Vagina (tissue), 2 donors: ENCODE results near the gene DHRS4. TPM values are rescaled to one million over a fixed set of nuclear protein-coding genes. Genes with fewer than 3 reads are reported as not detected.

Experiments
- DNase-seq, 2 donors: peaks; one replicate each; pipeline ENCODE4 v3.0.0-alpha.2; 2017; ENCODE audit errors: extremely low spot score in 2 of 2
- H3K27ac ChIP-seq: fragments of 200-600 bp; sonication (generic); one replicate; pipeline ENCODE4 v1.5.1; 2019
- H3K27me3 ChIP-seq: fragments of 200-600 bp; sonication (generic); one replicate; pipeline ENCODE4 v1.5.1; 2019
- H3K36me3 ChIP-seq, 2 donors: fragments of 200-600 bp; sonication (generic); one replicate each; pipeline ENCODE4 v1.5.1; 2017 to 2019
- H3K4me1 ChIP-seq: fragments of 200-600 bp; sonication (generic); one replicate; pipeline ENCODE4 v1.5.1; 2019
- H3K4me3 ChIP-seq, 2 donors: fragments of 200-600 bp; sonication (generic); 1 replicate in 1 of 2; 2 replicates in 1 of 2; pipeline ENCODE4 v1.5.1; 2016 to 2019
- H3K9me3 ChIP-seq: fragments of 200-600 bp; sonication (generic); one replicate; pipeline ENCODE4 v1.5.1; 2019
- POLR2A ChIP-seq, 2 donors: fragments of 450-650 bp; IDR thresholded peaks; one replicate each; pipeline ENCODE4 v1.6.1; 2017; ENCODE audit warnings: antibody characterized with exemption in 2 of 2, mild to moderate bottlenecking in 2 of 2, moderate library complexity in 2 of 2
- POLR2AphosphoS5 ChIP-seq, 2 donors: sonication (generic); formaldehyde crosslinking; IDR thresholded peaks; one replicate each; pipeline ENCODE4 v1.9.0; 2017; ENCODE audit warnings: antibody characterized with exemption in 2 of 2, mild to moderate bottlenecking in 2 of 2, low read depth in 1 of 2; ENCODE audit not compliant: insufficient read depth in 1 of 2
- intact Hi-C: fragments of 100-400 bp; cut with DNase I; formaldehyde crosslinking; loops from one replicate; pipeline ENCODE4 v1.15.1; 2023
- total RNA-seq: library from RNA; depleted of rRNA; stranded (reverse); fragments of >200 nt; gene quantifications from one replicate; pipeline ENCODE4 v1.2.3, GENCODE V29; 2016
- TF ChIP-seq, protein P1 (sequence below), 3 experiments: fragments of 450-650 bp in 2 of 3; fragments of 200-600 bp in 1 of 3; sonication (generic) in 1 of 3; IDR thresholded peaks; one replicate each; pipeline ENCODE4 v1.5.1; 2017 to 2019; ENCODE audit warnings: antibody characterized with exemption in 3 of 3, mild to moderate bottlenecking in 2 of 3, moderate library complexity in 2 of 3

Gene DHRS4
- total RNA-seq, 1 donor from 2014 or later, result 21.4 TPM

DNA sequence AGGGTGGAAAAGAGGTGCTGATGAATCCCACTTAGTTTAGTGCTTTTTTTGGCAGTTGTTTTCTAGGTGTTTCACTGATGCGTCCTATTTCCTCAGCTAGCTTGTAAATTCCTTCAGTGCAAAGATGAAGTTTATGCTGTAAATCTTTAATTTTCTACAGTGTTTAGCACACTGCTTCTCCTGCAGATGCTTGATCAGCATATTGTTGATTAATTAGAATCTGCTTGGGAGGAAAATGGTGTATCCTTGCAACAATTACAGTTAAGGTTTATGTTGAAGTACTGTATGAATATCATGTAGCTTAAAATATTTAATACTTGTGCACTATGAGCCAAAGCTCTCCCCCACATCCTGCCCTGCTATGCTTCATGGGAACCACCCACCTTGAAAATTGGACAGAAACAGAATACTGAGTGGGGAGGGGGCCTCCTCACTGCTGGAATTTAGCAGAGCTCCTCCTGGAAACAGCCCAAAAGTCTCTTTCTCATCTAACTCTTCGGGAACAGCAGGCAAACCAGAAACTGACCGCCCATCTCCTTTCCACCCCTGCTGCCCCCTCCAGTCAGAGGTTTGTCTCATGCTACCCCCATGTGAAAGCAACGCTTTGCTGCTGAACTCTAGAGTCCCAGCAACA, 20.3 kb upstream of the DHRS4 start:
- intact Hi-C loops, result loop anchor here (10.0 kb wide), 1 partner anchor 298 kb away; the partner anchor contains the start of gene DHRS2
- no peaks in the 10 kb centered on the region for H3K36me3 ChIP-seq
- no peaks in the 10 kb centered on the region for H3K9me3 ChIP-seq
- H3K27me3 ChIP-seq, result no peaks in the 10 kb centered on the region
- H3K4me1 ChIP-seq, result no peaks in the 10 kb centered on the region
- H3K27ac ChIP-seq, result no peak overlapping the region
- peak in 1 of 2 donors; percentile 13 for DNase-seq
- no peak overlapping the region for H3K4me3 ChIP-seq
- TF ChIP-seq, protein P1, sequence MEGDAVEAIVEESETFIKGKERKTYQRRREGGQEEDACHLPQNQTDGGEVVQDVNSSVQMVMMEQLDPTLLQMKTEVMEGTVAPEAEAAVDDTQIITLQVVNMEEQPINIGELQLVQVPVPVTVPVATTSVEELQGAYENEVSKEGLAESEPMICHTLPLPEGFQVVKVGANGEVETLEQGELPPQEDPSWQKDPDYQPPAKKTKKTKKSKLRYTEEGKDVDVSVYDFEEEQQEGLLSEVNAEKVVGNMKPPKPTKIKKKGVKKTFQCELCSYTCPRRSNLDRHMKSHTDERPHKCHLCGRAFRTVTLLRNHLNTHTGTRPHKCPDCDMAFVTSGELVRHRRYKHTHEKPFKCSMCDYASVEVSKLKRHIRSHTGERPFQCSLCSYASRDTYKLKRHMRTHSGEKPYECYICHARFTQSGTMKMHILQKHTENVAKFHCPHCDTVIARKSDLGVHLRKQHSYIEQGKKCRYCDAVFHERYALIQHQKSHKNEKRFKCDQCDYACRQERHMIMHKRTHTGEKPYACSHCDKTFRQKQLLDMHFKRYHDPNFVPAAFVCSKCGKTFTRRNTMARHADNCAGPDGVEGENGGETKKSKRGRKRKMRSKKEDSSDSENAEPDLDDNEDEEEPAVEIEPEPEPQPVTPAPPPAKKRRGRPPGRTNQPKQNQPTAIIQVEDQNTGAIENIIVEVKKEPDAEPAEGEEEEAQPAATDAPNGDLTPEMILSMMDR (IDR thresholded peaks at IDR 0.05), result no peak
- no peak for TF ChIP-seq POLR2AphosphoS5 (IDR thresholded peaks at IDR 0.05; ENCODE audit: insufficient read depth in 1 of 2, low read depth in 1 of 2)
- no peak for TF ChIP-seq POLR2A (IDR thresholded peaks at IDR 0.05)

DNA sequence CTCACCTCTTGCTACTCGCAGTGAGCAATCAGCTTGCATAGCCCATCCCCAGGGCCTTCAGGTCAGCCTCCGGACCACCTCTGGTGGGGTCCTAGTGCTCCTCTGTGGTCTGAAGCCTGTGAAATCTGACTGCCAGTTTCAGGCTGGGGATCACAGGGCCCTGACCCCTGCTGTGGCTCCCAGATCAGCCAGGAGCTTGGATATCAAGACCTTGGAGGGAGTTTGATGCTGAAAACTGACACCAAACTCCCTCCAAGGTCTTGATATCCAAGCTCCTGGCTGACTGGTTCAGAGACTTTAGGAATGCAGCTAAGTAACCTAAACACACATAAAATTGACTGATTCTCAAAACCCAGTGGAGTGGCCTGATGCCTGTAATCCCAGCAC, 19.8 kb upstream of the DHRS4 start:
- TF ChIP-seq POLR2A (IDR thresholded peaks at IDR 0.05) (no peak), POLR2AphosphoS5 (IDR thresholded peaks at IDR 0.05; ENCODE audit: insufficient read depth in 1 of 2, low read depth in 1 of 2) (no peak)
- TF ChIP-seq, protein P1 (IDR thresholded peaks at IDR 0.05), result no peak
- intact Hi-C loops, result loop anchor here (10.0 kb wide), 1 partner anchor 299 kb away; the partner anchor contains the start of gene DHRS2
- Histone ChIP-seq H3K4me3 (no peak overlapping the region), H3K27ac (no peak overlapping the region), H3K9me3 (no peaks in the 10 kb centered on the region), H3K36me3 (no peaks in the 10 kb centered on the region), H3K4me1 (no peaks in the 10 kb centered on the region), H3K27me3 (no peaks in the 10 kb centered on the region)
- no peak for DNase-seq

DNA sequence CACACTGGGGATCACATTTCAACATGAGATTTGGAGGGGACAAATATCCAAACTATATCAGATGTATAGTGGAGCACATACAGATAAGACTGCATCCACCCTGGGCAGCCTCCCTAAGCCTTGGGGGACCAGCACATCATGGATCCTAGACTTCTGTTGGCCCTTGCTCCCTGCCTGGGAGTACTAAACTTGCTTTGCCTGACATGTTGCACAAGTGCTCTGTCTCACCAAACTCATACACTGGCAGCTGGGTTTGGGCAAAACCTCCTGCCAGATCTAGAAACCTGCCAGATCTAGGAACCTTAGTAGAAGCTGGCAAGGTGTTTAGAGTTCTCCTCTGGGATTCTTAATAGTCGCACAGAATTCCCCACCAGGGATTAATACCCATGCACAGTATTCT, 18.4 kb upstream of the DHRS4 start:
- Histone ChIP-seq H3K27me3 (no peaks in the 10 kb centered on the region), H3K27ac (no peak overlapping the region), H3K36me3 (peaks cover 0 to 6% of the 10 kb centered on the region in 2 donors), H3K9me3 (no peaks in the 10 kb centered on the region), H3K4me1 (no peaks in the 10 kb centered on the region), H3K4me3 (no peak overlapping the region)
- intact Hi-C loops, result loop anchor here (10.0 kb wide), 1 partner anchor 300 kb away; the partner anchor contains the start of gene DHRS2
- TF ChIP-seq, protein P1 (IDR thresholded peaks at IDR 0.05), result no peak
- TF ChIP-seq POLR2AphosphoS5 (IDR thresholded peaks at IDR 0.05; ENCODE audit: insufficient read depth in 1 of 2, low read depth in 1 of 2) (no peak), POLR2A (IDR thresholded peaks at IDR 0.05) (no peak)
- peak in 1 of 2 donors; percentile 49 for DNase-seq

DNA sequence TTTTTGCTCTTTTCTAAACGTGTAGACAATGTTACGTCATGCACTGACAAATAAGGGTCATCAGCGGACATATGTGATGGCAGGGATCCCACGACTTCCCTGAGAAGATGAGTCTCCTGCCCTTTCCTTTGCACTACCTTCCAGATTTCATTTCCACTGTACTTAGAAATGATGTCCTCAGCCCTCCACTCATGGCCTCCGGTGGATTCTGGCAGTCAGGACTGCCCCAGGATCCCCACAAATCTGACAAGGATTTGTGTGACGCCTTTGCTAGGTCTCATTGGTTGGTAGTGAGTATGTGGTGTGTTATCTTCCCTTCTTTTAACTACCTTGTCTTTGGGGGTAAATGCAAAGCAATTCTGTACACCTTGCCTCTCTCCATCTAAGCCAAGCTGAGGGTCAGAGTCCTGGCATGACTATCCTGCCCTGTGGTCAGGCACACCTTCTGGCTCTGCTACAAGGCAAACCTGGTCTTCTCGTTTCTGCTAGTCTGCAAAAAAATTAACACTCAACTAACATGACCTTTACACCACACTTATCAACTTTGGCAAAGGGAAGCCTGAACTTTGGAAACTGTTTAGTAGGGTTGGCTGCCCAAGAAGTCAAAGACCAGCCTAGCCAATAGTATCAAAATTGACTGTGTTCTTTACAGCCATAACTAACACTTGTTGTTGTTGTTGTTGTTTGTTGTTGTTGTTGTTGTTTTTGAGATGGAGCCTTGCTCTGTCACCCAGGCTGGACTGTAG, 17.3 kb upstream of the DHRS4 start:
- H3K4me3 ChIP-seq, result no peak overlapping the region
- intact Hi-C loops, result loop anchor here (10.0 kb wide), 1 partner anchor 301 kb away; the partner anchor contains the start of gene DHRS2
- H3K9me3 ChIP-seq, result no peaks in the 10 kb centered on the region
- TF ChIP-seq, protein P1 (IDR thresholded peaks at IDR 0.05), result no peak
- TF ChIP-seq POLR2A (IDR thresholded peaks at IDR 0.05), result no peak
- TF ChIP-seq POLR2AphosphoS5 (IDR thresholded peaks at IDR 0.05; ENCODE audit: insufficient read depth in 1 of 2, low read depth in 1 of 2), result no peak
- H3K4me1 ChIP-seq, result no peaks in the 10 kb centered on the region
- DNase-seq, result no peak
- no peaks in the 10 kb centered on the region for H3K27me3 ChIP-seq
- no peak overlapping the region for H3K27ac ChIP-seq
- peaks cover 0 to 8% of the 10 kb centered on the region in 2 donors for H3K36me3 ChIP-seq
